Calu3 (cell line): ENCODE data around the gene CD36. TPM values are rescaled to one million over a fixed set of nuclear protein-coding genes. Genes with fewer than 3 reads are reported as not detected.
A peak's percentile ranks its signal among the peaks of the same experiment; 100 is the strongest.

ENCODE experiments used
- BruUV-seq: library from RNA; stranded (reverse); fragments of 400-500 nt; replicated peaks from 2 replicates; lab custom pipeline; 2021; lab: Mats Ljungman, UMichigan
- CTCF ChIA-PET: fragments of 300-600 bp; sonication (Branson Sonifier 250); formaldehyde crosslinking; loops from one replicate; lab custom pipeline; 2022; ENCODE audit warnings: antibody characterized with exemption; lab: Charles Lee
- DNase-seq: peaks from one replicate; pipeline ENCODE4 v3.0.0; 2022
- H3K27ac Mint-ChIP-seq: one replicate; pipeline ENCODE4 v1.8.0; 2022; ENCODE audit warnings: mixed read lengths; ENCODE audit not compliant: unreplicated experiment
- H3K27me3 Mint-ChIP-seq: one replicate; pipeline ENCODE4 v1.8.0; 2022; ENCODE audit warnings: mixed read lengths; ENCODE audit not compliant: unreplicated experiment
- H3K36me3 Mint-ChIP-seq: one replicate; pipeline ENCODE4 v1.8.0; 2022; ENCODE audit warnings: mild to moderate bottlenecking, moderate library complexity, mixed read lengths; ENCODE audit not compliant: insufficient read depth, unreplicated experiment
- H3K4me1 Mint-ChIP-seq: one replicate; pipeline ENCODE4 v1.8.0; 2022; ENCODE audit warnings: mild to moderate bottlenecking, low read depth, mixed read lengths; ENCODE audit not compliant: unreplicated experiment
- H3K4me3 Mint-ChIP-seq: one replicate; pipeline ENCODE4 v1.8.0; 2022; ENCODE audit warnings: mild to moderate bottlenecking, low read depth, moderate library complexity, mixed read lengths; ENCODE audit not compliant: unreplicated experiment
- H3K9me3 Mint-ChIP-seq: one replicate; pipeline ENCODE4 v1.8.0; 2022; ENCODE audit warnings: low read depth, mixed read lengths; ENCODE audit not compliant: unreplicated experiment
- CTCF ChIP-seq: fragments of 200-600 bp; IDR thresholded peaks from one replicate; pipeline ENCODE4 v1.8.0; 2022; ENCODE audit warnings: antibody characterized with exemption; ENCODE audit not compliant: unreplicated experiment
- intact Hi-C: fragments of 100-400 bp; cut with micrococcal nuclease; formaldehyde crosslinking; loops from one replicate; pipeline ENCODE4 v1.10.0; 2022; ENCODE audit not compliant: unreplicated experiment
- total RNA-seq: library from RNA; stranded (reverse); gene quantifications from 2 replicates; pipeline ENCODE4 v1.2.3, GENCODE V29; 2022

Gene CD36
- total RNA-seq, 1 experiment from 2014 or later: not detected

GRCh38 chr7:80609751-80610150, 28.7 kb upstream of the CD36 start:
- no TSS peak for BruUV-seq
- intact Hi-C loops: no loop called here
- no peaks in the 10 kb centered on the region for H3K36me3 Mint-ChIP-seq
- TF ChIP-seq CTCF: no peak
- H3K27me3 Mint-ChIP-seq: no peaks in the 10 kb centered on the region
- no peaks in the 10 kb centered on the region for H3K9me3 Mint-ChIP-seq
- peaks cover 26% of the 10 kb centered on the region for H3K4me1 Mint-ChIP-seq
- H3K27ac Mint-ChIP-seq: no peak overlapping the region
- DNase-seq: no peak
- H3K4me3 Mint-ChIP-seq: no peak overlapping the region
- CTCF ChIA-PET: no interaction called here

- no peak overlapping the region for H3K27ac Mint-ChIP-seq
These were observed 27.1 kb upstream of the CD36 start for GRCh38 chr7:80611353-80611752.

GRCh38 chr7:80611779-80612178, 26.7 kb upstream of the CD36 start:
- peaks cover 26% of the 10 kb centered on the region for H3K4me1 Mint-ChIP-seq
- no peak overlapping the region for H3K27ac Mint-ChIP-seq
- no peak for TF ChIP-seq CTCF
- no peaks in the 10 kb centered on the region for H3K36me3 Mint-ChIP-seq
- intact Hi-C loops: no loop called here
- H3K27me3 Mint-ChIP-seq: no peaks in the 10 kb centered on the region
- no TSS peak for BruUV-seq
- CTCF ChIA-PET: interaction anchor here (1.0 to 1.2 kb wide), 2 partner anchors 11 to 79 kb away, joined by 3 to 4 read pairs; no protein-coding TSS in a partner anchor
- H3K9me3 Mint-ChIP-seq: no peaks in the 10 kb centered on the region
- DNase-seq: peak; percentile 2
- H3K4me3 Mint-ChIP-seq: no peak overlapping the region

More at GRCh38 chr7:80611353-80611752, 27.1 kb upstream of the CD36 start:
- DNase-seq: no peak
- Mint-ChIP-seq H3K9me3 (no peaks in the 10 kb centered on the region), H3K27me3 (no peaks in the 10 kb centered on the region), H3K4me1 (peaks cover 26% of the 10 kb centered on the region), H3K4me3 (no peak overlapping the region), H3K36me3 (no peaks in the 10 kb centered on the region)
- intact Hi-C loops: no loop called here
- no TSS peak for BruUV-seq
- CTCF ChIA-PET: interaction anchor here (1.0 to 1.2 kb wide), 2 partner anchors 12 to 78 kb away, joined by 3 to 4 read pairs; no protein-coding TSS in a partner anchor
- TF ChIP-seq CTCF: no peak

- no peak for TF ChIP-seq CTCF
- CTCF ChIA-PET: no interaction called here
- H3K27ac Mint-ChIP-seq: no peak overlapping the region
- H3K4me3 Mint-ChIP-seq: no peak overlapping the region
- H3K4me1 Mint-ChIP-seq: peaks cover 26% of the 10 kb centered on the region
- intact Hi-C loops: no loop called here
- no peaks in the 10 kb centered on the region for H3K27me3 Mint-ChIP-seq
- H3K9me3 Mint-ChIP-seq: no peaks in the 10 kb centered on the region
- BruUV-seq: no TSS peak
- H3K36me3 Mint-ChIP-seq: no peaks in the 10 kb centered on the region
- DNase-seq: no peak
These were observed 25.6 kb upstream of the CD36 start for GRCh38 chr7:80612880-80613279.
